AG04450 (cell line): Measurements from ENCODE around the gene CTXN3. TPM values are rescaled to one million over a fixed set of nuclear protein-coding genes. Genes with fewer than 3 reads are reported as not detected.

Source experiments
- CTCF ChIA-PET: fragments of 300-600, 350-600 bp; formaldehyde crosslinking; extraction: SDS; loops from one replicate; lab custom pipeline; 2022; ENCODE audit warnings: antibody characterized with exemption, inconsistent platforms; lab: Charles Lee
- POLR2A ChIA-PET: fragments of 350-600 bp; formaldehyde crosslinking; extraction: SDS; loops from one replicate; lab custom pipeline; 2021; ENCODE audit warnings: antibody characterized with exemption, inconsistent platforms; lab: Yijun Ruan, JAX
- DNase-seq: peaks from one replicate; pipeline ENCODE4 v3.0.0-alpha.2; 2011; ENCODE audit warnings: low read depth, low spot score
- H3K27ac ChIP-seq: one replicate; pipeline ENCODE4 v1.5.1; 2012; ENCODE audit warnings: low read depth, low read length, control low read depth
- H3K27me3 ChIP-seq: one replicate; pipeline ENCODE4 v1.6.0; 2012; ENCODE audit warnings: low read length; ENCODE audit not compliant: control insufficient read depth, insufficient read depth
- H3K4me3 ChIP-seq: 2 replicates; pipeline ENCODE4 v1.5.1; 2011; ENCODE audit warnings: mild to moderate bottlenecking, low read depth, low read length, control low read depth
- H3K9me3 ChIP-seq: 2 replicates; pipeline ENCODE4 v1.5.1; 2012; ENCODE audit warnings: low read length; ENCODE audit not compliant: control insufficient read depth, insufficient read depth
- polyA plus RNA-seq: library from polyadenylated mRNA; depleted of rRNA; stranded (reverse); fragments of >200 nt; gene quantifications from 2 replicates; pipeline ENCODE4 v1.2.3, GENCODE V29; 2011
- TF ChIP-seq, protein P1 (sequence below): IDR thresholded peaks from 2 replicates; pipeline ENCODE4 v1.5.1; 2011; ENCODE audit warnings: low read depth, low read length, control low read depth, inconsistent platforms

Gene CTXN3
- polyA plus RNA-seq, 1 experiment, result not detected

GRCh38 chr5:127650022-127650421 lies 1.1 kb downstream of the CTXN3 start:
- ChIA-PET CTCF (no interaction called here), POLR2A (no interaction called here)
- DNase-seq, result no peak
- H3K4me3 ChIP-seq, result no peak overlapping the region
- H3K27me3 ChIP-seq, result peaks cover 4% of the 10 kb centered on the region
- TF ChIP-seq, protein P1, sequence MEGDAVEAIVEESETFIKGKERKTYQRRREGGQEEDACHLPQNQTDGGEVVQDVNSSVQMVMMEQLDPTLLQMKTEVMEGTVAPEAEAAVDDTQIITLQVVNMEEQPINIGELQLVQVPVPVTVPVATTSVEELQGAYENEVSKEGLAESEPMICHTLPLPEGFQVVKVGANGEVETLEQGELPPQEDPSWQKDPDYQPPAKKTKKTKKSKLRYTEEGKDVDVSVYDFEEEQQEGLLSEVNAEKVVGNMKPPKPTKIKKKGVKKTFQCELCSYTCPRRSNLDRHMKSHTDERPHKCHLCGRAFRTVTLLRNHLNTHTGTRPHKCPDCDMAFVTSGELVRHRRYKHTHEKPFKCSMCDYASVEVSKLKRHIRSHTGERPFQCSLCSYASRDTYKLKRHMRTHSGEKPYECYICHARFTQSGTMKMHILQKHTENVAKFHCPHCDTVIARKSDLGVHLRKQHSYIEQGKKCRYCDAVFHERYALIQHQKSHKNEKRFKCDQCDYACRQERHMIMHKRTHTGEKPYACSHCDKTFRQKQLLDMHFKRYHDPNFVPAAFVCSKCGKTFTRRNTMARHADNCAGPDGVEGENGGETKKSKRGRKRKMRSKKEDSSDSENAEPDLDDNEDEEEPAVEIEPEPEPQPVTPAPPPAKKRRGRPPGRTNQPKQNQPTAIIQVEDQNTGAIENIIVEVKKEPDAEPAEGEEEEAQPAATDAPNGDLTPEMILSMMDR, result no peak
- no peaks in the 10 kb centered on the region for H3K9me3 ChIP-seq
- H3K27ac ChIP-seq, result no peak overlapping the region

DNA sequence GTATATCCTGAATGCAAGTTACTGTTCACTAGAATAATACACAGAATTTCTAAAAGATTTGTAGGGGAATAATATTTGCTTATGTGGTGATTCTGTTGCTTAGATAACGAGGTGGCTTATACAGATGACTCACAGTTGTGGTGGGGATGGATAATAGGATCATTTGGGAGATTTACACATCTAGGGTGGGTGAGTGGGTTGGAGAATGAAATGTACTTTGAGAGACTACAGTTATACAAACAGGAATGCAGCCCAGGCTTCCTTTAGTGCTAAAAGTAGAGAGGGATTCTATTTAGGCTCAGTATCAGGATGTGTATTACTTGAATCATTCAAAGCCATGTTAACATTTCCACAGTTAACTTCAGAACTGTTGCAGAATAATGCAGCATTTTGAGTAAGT lies 1.8 kb downstream of the CTXN3 start:
- Histone ChIP-seq H3K9me3 (no peaks in the 10 kb centered on the region), H3K27ac (no peak overlapping the region), H3K4me3 (no peak overlapping the region), H3K27me3 (peaks cover 4% of the 10 kb centered on the region)
- POLR2A ChIA-PET, result no interaction called here
- CTCF ChIA-PET, result no interaction called here
- TF ChIP-seq, protein P1, result no peak
- DNase-seq, result no peak

- ChIA-PET POLR2A (no interaction called here), CTCF (interaction anchor here (0.6 kb wide), 1 partner anchor 251 kb away, joined by 5 read pairs; no protein-coding TSS in a partner anchor)
- Histone ChIP-seq H3K4me3 (no peak overlapping the region), H3K27ac (no peak overlapping the region), H3K27me3 (peaks cover 8% of the 10 kb centered on the region), H3K9me3 (no peaks in the 10 kb centered on the region)
- DNase-seq, result no peak
- TF ChIP-seq, protein P1, result no peak
Measured at GRCh38 chr5:127652952-127653611, 4.2 kb downstream of the CTXN3 start.

- H3K27me3 ChIP-seq, result peaks cover 6% of the 10 kb centered on the region
- no peaks in the 10 kb centered on the region for H3K9me3 ChIP-seq
- no peak for DNase-seq
- no peak overlapping the region for H3K4me3 ChIP-seq
- TF ChIP-seq, protein P1, result no peak
- ChIA-PET POLR2A (no interaction called here), CTCF (no interaction called here)
- no peak overlapping the region for H3K27ac ChIP-seq
Measured at GRCh38 chr5:127656825-127657224, 7.9 kb downstream of the CTXN3 start.

- TF ChIP-seq, protein P1, result no peak
- DNase-seq, result no peak
- Histone ChIP-seq H3K4me3 (no peak overlapping the region), H3K27me3 (peaks cover 6% of the 10 kb centered on the region), H3K9me3 (no peaks in the 10 kb centered on the region), H3K27ac (no peak overlapping the region)
- CTCF ChIA-PET, result no interaction called here
- POLR2A ChIA-PET, result no interaction called here
Measured at GRCh38 chr5:127660047-127660733, 11.3 kb downstream of the CTXN3 start.
